Heart left ventricle (tissue), 16 donors: Measurements from ENCODE around the gene ARL10. TPM values are rescaled to one million over a fixed set of nuclear protein-coding genes. Genes with fewer than 3 reads are reported as not detected.

Experiments used
- ATAC-seq, 4 donors: fragments of 200-7000 bp; cut with Tn5 transposase; one replicate each; pipeline ENCODE4 v1.9.1; 2020 to 2022; ENCODE audit warnings: moderate library complexity in 4 of 4, mild to moderate bottlenecking in 3 of 4, moderate number of reproducible peaks in 1 of 4
- DNase-seq, 5 donors: peaks; one replicate each; pipeline ENCODE4 v3.0.0-alpha.2; 2020
- H3K27ac ChIP-seq, 12 donors: fragments of 200-600 bp; sonication (generic) in 4 of 12; one replicate each; pipeline versions ENCODE4 v1.5.0 to v1.8.0; 2016 to 2022; ENCODE audit warnings: mild to moderate bottlenecking in 2 of 12
- H3K27me3 ChIP-seq, 9 donors: fragments of 200-600 bp; sonication (generic) in 2 of 9; one replicate each; pipeline versions ENCODE4 v1.5.1 to v1.8.0; 2016 to 2022; ENCODE audit warnings: mild to moderate bottlenecking in 3 of 9
- H3K36me3 ChIP-seq, 9 donors: fragments of 200-600 bp; sonication (generic) in 2 of 9; one replicate each; pipeline versions ENCODE4 v1.5.0 to v1.8.0; 2018 to 2022; ENCODE audit warnings: mild to moderate bottlenecking in 2 of 9
- H3K4me1 ChIP-seq, 12 donors: fragments of 200-600 bp; sonication (generic) in 4 of 12; one replicate each; pipeline versions ENCODE4 v1.5.0 to v1.8.0; 2016 to 2022; ENCODE audit warnings: mild to moderate bottlenecking in 3 of 12
- H3K4me3 ChIP-seq, 12 donors: fragments of 200-600 bp; sonication (generic) in 4 of 12; one replicate each; pipeline versions ENCODE4 v1.5.0 to v1.8.0; 2017 to 2022; ENCODE audit warnings: mild to moderate bottlenecking in 9 of 12, moderate library complexity in 4 of 12
- H3K9me3 ChIP-seq, 12 donors: fragments of 200-600 bp; sonication (generic) in 4 of 12; one replicate each; pipeline versions ENCODE4 v1.5.0 to v1.8.0; 2016 to 2022; ENCODE audit warnings: mild to moderate bottlenecking in 1 of 12
- CTCF ChIP-seq, 12 donors: fragments of 200-600 bp; sonication (generic) in 4 of 12; IDR thresholded peaks; one replicate each; pipeline versions ENCODE4 v1.5.0 to v1.8.0; 2018 to 2022; ENCODE audit warnings: antibody characterized with exemption in 12 of 12, mild to moderate bottlenecking in 5 of 12
- POLR2A ChIP-seq, 2 donors: fragments of 450-650 bp; IDR thresholded peaks; one replicate each; pipeline ENCODE4 v1.6.1; 2017; ENCODE audit warnings: antibody characterized with exemption in 2 of 2, mild to moderate bottlenecking in 2 of 2, moderate library complexity in 2 of 2
- WGBS, 4 donors: extraction: QIAGEN DNeasy Blood & Tissue Kit in 2 of 4; methylation state at CpG; one replicate each; pipeline versions ENCODE4 v1.1.5 to v1.1.7; 2013 to 2018; 5-methylcytosine and 5-hydroxymethylcytosine counted together
- intact Hi-C, 10 donors: fragments of 100-400 bp; cut with DNase I; formaldehyde crosslinking; loops; one replicate each; pipeline versions ENCODE4 v1.11.1 to v1.14.2; 2022
- polyA plus RNA-seq, 2 donors: library from polyadenylated mRNA; stranded (reverse); fragments of 200-250 nt; gene quantifications; one replicate each; pipeline ENCODE4 v1.2.3, GENCODE V29; 2013
- total RNA-seq, 9 donors: library from RNA; depleted of rRNA in 2 of 9; stranded (reverse); fragments of >200 nt in 2 of 9; fragmentation: NEBNext Ultra II Directional in 3 of 9; extraction: Animal tissue kit (Norgen Biotek cat#: 25700) in 3 of 9; gene quantifications; one replicate each; pipeline versions ENCODE4 v1.1.0 to v1.2.4, GENCODE V29; 2016 to 2023
- donor health status: ischemic (EF 13 %, LVEDD 7.1; RV severe dilation, severe dysfunction).
- donor health status: healthy with polysubstance abuse.
- donor health status: DM: no; HTN: yes; CAD: no.
- donor health status: DM: no; HTN: no; CAD: no.
- donor health status: ischemic (EF 25% LVEDD 6.9; RV normal size, moderate dysfunction).
- donor health status: ischemic (EF 25% LVEDD 5.7; RV mildly dilated, moderate dysfunction).
- donor health status: healthy.
- donor health status: DM: yes; HTN: yes; CAD: no.
- donor health status: ischemic (EF 35%, LVEDD 5.7; RV mildly dilated, moderate dysfunction).
- donor health status: nonischemic (EF 11% LVEDD 7.7; RV severe dilation, severe dysfunction).
- donor health status: DM: yes; HTN: yes; CAD: no.
- donor health status: PGD.
- donor health status: ischemic (EF 29% LVEDD 5.4; RV normal size, mild dysfunction).
- donor health status: nonischemic (EF 23%, LVEDD 6.1; RV moderate dilation, normal function).

ARL10 gene
- total and polyA plus RNA-seq, 11 donors = 1.5 to 8.1 (median 5.4) TPM

- H3K9me3 ChIP-seq = no peaks in the 10 kb centered on the region
- WGBS, 4 donors = 96 to 98% (median 97%) methylated on average over 3 of the region's 3 CpGs
- TF ChIP-seq POLR2A (IDR thresholded peaks at IDR 0.05) (no peak), CTCF (IDR thresholded peaks at IDR 0.05) (no peak)
- H3K27me3 ChIP-seq = no peaks in the 10 kb centered on the region
- DNase-seq (no peak), ATAC-seq (no peak)
- no peak overlapping the region for H3K27ac ChIP-seq
- H3K36me3 ChIP-seq = peaks cover 0 to 50% (median 36%) of the 10 kb centered on the region in 9 donors
- no peak overlapping the region for H3K4me3 ChIP-seq
- intact Hi-C loops = no loop called here
- no peaks in the 10 kb centered on the region for H3K4me1 ChIP-seq
Measured at GRCh38 chr5:176320577-176320976, 44.7 kb upstream of the ARL10 start.

GRCh38 chr5:176334031-176334770 lies 31.1 kb upstream of the ARL10 start:
- Histone ChIP-seq H3K36me3 (peaks cover 0 to 30% (median 15%) of the 10 kb centered on the region in 9 donors), H3K4me3 (no peak overlapping the region), H3K27ac (no peak overlapping the region), H3K9me3 (peaks cover 0 to 13% (median 2%) of the 10 kb centered on the region in 12 donors), H3K27me3 (no peaks in the 10 kb centered on the region), H3K4me1 (no peaks in the 10 kb centered on the region)
- ATAC-seq (no peak), DNase-seq (no peak)
- intact Hi-C loops = no loop called here
- no peak for TF ChIP-seq POLR2A (IDR thresholded peaks at IDR 0.05)
- no peak for TF ChIP-seq CTCF (IDR thresholded peaks at IDR 0.05)

GRCh38 chr5:176337913-176338312 lies 27.4 kb upstream of the ARL10 start:
- no peaks in the 10 kb centered on the region for H3K4me1 ChIP-seq
- intact Hi-C loops = no loop called here
- peaks cover 0 to 44% (median 15%) of the 10 kb centered on the region in 9 donors for H3K36me3 ChIP-seq
- H3K4me3 ChIP-seq = no peak overlapping the region
- no peak for ATAC-seq
- WGBS, 4 donors = 52 to 65% (median 54%) methylated on average over 1 of the region's 1 CpG
- H3K9me3 ChIP-seq = peaks cover 0 to 13% (median 2%) of the 10 kb centered on the region in 12 donors
- no peak overlapping the region for H3K27ac ChIP-seq
- H3K27me3 ChIP-seq = no peaks in the 10 kb centered on the region
- TF ChIP-seq POLR2A (IDR thresholded peaks at IDR 0.05) (no peak), CTCF (IDR thresholded peaks at IDR 0.05) (no peak)
- no peak for DNase-seq

- WGBS, 4 donors = 94 to 97% (median 95%) methylated on average over 5 of the region's 5 CpGs
- TF ChIP-seq POLR2A (IDR thresholded peaks at IDR 0.05) = no peak
- no peak for TF ChIP-seq CTCF (IDR thresholded peaks at IDR 0.05)
- ATAC-seq = no peak
- intact Hi-C loops = no loop called here
- Histone ChIP-seq H3K27me3 (no peaks in the 10 kb centered on the region), H3K4me1 (no peaks in the 10 kb centered on the region), H3K27ac (no peak overlapping the region), H3K9me3 (peaks cover 0 to 2% (median 0%) of the 10 kb centered on the region in 12 donors), H3K4me3 (no peak overlapping the region), H3K36me3 (peaks cover 0 to 48% (median 15%) of the 10 kb centered on the region in 9 donors)
- no peak for DNase-seq
Measured at GRCh38 chr5:176339304-176339703, 26.0 kb upstream of the ARL10 start.
